GM12878 (cell line): ENCODE measurements around the gene CLIC6. TPM values are rescaled to one million over a fixed set of nuclear protein-coding genes. Genes with fewer than 3 reads are reported as not detected.

Experiments
- BRCA1 ChIP-seq: IDR thresholded peaks from 2 replicates; pipeline ENCODE4 v1.6.1; 2011; ENCODE audit warnings: low read depth, low read length, improper control_type of control experiment
- CHD1 ChIP-seq: IDR thresholded peaks from 2 replicates; pipeline ENCODE4 v1.6.1; 2012; ENCODE audit warnings: low read depth, low read length, improper control_type of control experiment
- DPF2 ChIP-seq: fragments of 450-650 bp; IDR thresholded peaks from 2 replicates; pipeline ENCODE4 v1.6.1; 2017; ENCODE audit warnings: mild to moderate bottlenecking
- EGR1 ChIP-seq, 2 experiments: IDR thresholded peaks; 1 replicate in 1 of 2; 2 replicates in 1 of 2; pipeline ENCODE4 v1.6.1; 2011 to 2012; ENCODE audit warnings: low read depth in 2 of 2, low read length in 2 of 2, borderline replicate concordance in 1 of 2, mild to moderate bottlenecking in 1 of 2, moderate library complexity in 1 of 2
- IRF3 ChIP-seq: fragments of 450-650 bp; IDR thresholded peaks from 2 replicates; pipeline ENCODE4 v1.6.1; 2014; ENCODE audit warnings: mild to moderate bottlenecking
- KAT2A ChIP-seq: conservative IDR thresholded peaks from 2 replicates; pipeline ENCODE4 v1.6.1; 2011; ENCODE audit warnings: low read depth, low read length; ENCODE audit not compliant: control insufficient read depth
- MYB ChIP-seq: fragments of 150-350 bp; IDR thresholded peaks from 2 replicates; pipeline ENCODE4 v1.6.1; 2014; ENCODE audit warnings: mild to moderate bottlenecking, low read depth, low read length, borderline replicate concordance
- PAX5 ChIP-seq: IDR thresholded peaks from 2 replicates; pipeline ENCODE4 v1.6.1; 2011; ENCODE audit warnings: low read depth, low read length, borderline replicate concordance
- PML ChIP-seq: IDR thresholded peaks from 2 replicates; pipeline ENCODE4 v1.6.1; 2012; ENCODE audit warnings: low read length, inconsistent platforms
- POLR2A ChIP-seq: IDR thresholded peaks from 2 replicates; pipeline ENCODE4 v1.6.1; 2011; ENCODE audit warnings: low read depth, mild to moderate bottlenecking, low read length
- POLR2AphosphoS5 ChIP-seq: IDR thresholded peaks from 2 replicates; pipeline ENCODE4 v1.6.1; 2011; ENCODE audit warnings: mild to moderate bottlenecking, low read length, inconsistent platforms
- RB1 ChIP-seq: fragments of 450-650 bp; formaldehyde crosslinking; IDR thresholded peaks from 2 replicates; pipeline ENCODE4 v1.6.1; 2017; ENCODE audit warnings: mild to moderate bottlenecking, borderline replicate concordance
- RBBP5 ChIP-seq: fragments of 200-600 bp; sonication (generic); conservative IDR thresholded peaks from 2 replicates; pipeline ENCODE4 v1.6.1; 2016
- SIN3A ChIP-seq: IDR thresholded peaks from 2 replicates; pipeline ENCODE4 v1.6.1; 2012; ENCODE audit warnings: low read depth, low read length, improper control_type of control experiment
- SIX5 ChIP-seq: IDR thresholded peaks from 2 replicates; pipeline ENCODE4 v1.6.1; 2011; ENCODE audit warnings: mild to moderate bottlenecking, low read depth, low read length, moderate library complexity; ENCODE audit not compliant: severe bottlenecking
- SMAD5 ChIP-seq: IDR thresholded peaks from 2 replicates; pipeline ENCODE4 v1.6.1; 2016; ENCODE audit warnings: antibody characterized with exemption, low read depth
- SPI1 ChIP-seq: IDR thresholded peaks from 2 replicates; pipeline ENCODE4 v1.6.1; 2011; ENCODE audit warnings: low read depth, mild to moderate bottlenecking, low read length, moderate library complexity, borderline replicate concordance; ENCODE audit not compliant: insufficient read depth
- SREBF2 ChIP-seq: IDR thresholded peaks from 2 replicates; pipeline ENCODE4 v1.6.1; 2012; ENCODE audit warnings: mild to moderate bottlenecking, low read length
- WRNIP1 ChIP-seq: IDR thresholded peaks from 2 replicates; pipeline ENCODE4 v1.6.1; 2011; ENCODE audit warnings: low read depth, low read length, improper control_type of control experiment, borderline replicate concordance
- ZNF207 ChIP-seq: fragments of 450-650 bp; IDR thresholded peaks from 2 replicates; pipeline ENCODE4 v1.6.1; 2014; ENCODE audit warnings: antibody characterized with exemption, mild to moderate bottlenecking, borderline replicate concordance
- ZNF622 ChIP-seq: fragments of 450-650 bp; IDR thresholded peaks from 2 replicates; pipeline ENCODE4 v1.6.1; 2017; ENCODE audit warnings: mild to moderate bottlenecking, inconsistent platforms
- polyA plus RNA-seq, 11 experiments: library from polyadenylated mRNA; depleted of rRNA in 4 of 11; unstranded in 6 of 11; stranded (reverse) in 5 of 11; fragments of >200 nt; fragmentation: Nextera tagmentation in 4 of 11; fragmentation: Illumina TruSeq in 1 of 11; extraction: Ambion mirVana in 4 of 11; extraction: Trizol in 1 of 11; gene quantifications; 1 replicate in 1 of 11; 2 replicates in 10 of 11; pipeline versions ENCODE4 v1.2.1 to v1.2.3, GENCODE V29; 2011 to 2016; ENCODE audit warnings: inconsistent platforms in 2 of 11, missing spikeins in 2 of 11, low read depth in 1 of 11
- total RNA-seq, 4 experiments: library from RNA; depleted of rRNA in 3 of 4; stranded (reverse); fragments of >200 nt in 3 of 4; fragmentation: Illumina TruSeq in 1 of 4; extraction: Trizol in 1 of 4; gene quantifications; 2 replicates each; pipeline versions ENCODE4 v1.2.1 to v1.2.3, GENCODE V29; 2013 to 2021
- TF ChIP-seq, protein P1 (sequence below): fragments of 150-350 bp; IDR thresholded peaks from 2 replicates; pipeline ENCODE4 v1.6.1; 2014; ENCODE audit warnings: mild to moderate bottlenecking, low read depth, low read length
- TF ChIP-seq, protein P2 (sequence below): fragments of 450-650 bp; IDR thresholded peaks from 2 replicates; pipeline ENCODE4 v1.6.1; 2016; ENCODE audit warnings: mild to moderate bottlenecking, moderate library complexity, borderline replicate concordance

CLIC6 gene
- total and polyA plus RNA-seq, 10 of the 15 experiments (the other 5 are each of a cell fraction or from before 2014, with no cell fraction given) = 5.7 to 34.1 (median 11.2) TPM

DNA sequence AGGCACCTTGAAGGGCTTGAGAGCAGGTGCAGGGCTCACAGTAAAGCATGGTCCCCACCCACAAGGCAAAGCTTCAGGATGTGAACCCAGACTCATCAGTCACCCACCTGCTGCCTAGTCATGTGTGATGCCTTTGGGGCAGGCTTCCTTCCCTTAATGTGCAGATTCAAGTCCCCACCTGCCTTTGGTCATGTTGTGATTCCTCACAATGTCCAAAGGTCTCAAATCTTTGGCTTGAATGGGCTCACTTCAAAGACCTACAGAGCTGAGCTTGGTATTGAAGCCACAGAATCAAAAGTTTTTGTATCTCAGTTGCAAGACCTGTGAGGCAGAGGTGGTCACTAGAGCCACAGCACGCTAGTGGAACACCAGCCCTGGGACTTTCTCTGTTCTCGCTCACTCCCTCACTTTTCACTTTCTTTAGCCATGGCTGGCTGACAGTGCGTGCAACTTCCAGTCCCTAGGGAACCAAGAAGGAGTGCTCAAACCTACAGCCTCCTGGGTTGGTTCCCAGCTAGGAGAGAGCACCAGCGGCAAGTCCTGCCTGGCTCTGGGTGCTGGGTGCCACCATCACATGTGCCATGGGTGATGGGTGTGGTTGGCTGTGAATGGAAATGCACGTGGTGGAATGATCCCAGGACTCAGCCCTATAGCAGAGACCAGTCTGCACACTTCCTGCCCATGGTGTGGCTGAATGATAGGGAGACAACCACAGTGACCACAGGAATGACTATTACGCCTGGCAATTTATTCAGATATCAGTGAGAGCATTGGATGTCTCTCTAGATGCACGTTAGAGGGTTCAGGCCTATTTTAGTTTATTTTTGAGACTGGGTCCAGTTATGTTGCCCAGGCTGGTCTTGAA, 26.4 kb upstream of the CLIC6 start (continued):
- TF ChIP-seq, protein P1, sequence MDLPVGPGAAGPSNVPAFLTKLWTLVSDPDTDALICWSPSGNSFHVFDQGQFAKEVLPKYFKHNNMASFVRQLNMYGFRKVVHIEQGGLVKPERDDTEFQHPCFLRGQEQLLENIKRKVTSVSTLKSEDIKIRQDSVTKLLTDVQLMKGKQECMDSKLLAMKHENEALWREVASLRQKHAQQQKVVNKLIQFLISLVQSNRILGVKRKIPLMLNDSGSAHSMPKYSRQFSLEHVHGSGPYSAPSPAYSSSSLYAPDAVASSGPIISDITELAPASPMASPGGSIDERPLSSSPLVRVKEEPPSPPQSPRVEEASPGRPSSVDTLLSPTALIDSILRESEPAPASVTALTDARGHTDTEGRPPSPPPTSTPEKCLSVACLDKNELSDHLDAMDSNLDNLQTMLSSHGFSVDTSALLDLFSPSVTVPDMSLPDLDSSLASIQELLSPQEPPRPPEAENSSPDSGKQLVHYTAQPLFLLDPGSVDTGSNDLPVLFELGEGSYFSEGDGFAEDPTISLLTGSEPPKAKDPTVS = no peak
- no peak for TF ChIP-seq CHD1
- TF ChIP-seq, protein P2, sequence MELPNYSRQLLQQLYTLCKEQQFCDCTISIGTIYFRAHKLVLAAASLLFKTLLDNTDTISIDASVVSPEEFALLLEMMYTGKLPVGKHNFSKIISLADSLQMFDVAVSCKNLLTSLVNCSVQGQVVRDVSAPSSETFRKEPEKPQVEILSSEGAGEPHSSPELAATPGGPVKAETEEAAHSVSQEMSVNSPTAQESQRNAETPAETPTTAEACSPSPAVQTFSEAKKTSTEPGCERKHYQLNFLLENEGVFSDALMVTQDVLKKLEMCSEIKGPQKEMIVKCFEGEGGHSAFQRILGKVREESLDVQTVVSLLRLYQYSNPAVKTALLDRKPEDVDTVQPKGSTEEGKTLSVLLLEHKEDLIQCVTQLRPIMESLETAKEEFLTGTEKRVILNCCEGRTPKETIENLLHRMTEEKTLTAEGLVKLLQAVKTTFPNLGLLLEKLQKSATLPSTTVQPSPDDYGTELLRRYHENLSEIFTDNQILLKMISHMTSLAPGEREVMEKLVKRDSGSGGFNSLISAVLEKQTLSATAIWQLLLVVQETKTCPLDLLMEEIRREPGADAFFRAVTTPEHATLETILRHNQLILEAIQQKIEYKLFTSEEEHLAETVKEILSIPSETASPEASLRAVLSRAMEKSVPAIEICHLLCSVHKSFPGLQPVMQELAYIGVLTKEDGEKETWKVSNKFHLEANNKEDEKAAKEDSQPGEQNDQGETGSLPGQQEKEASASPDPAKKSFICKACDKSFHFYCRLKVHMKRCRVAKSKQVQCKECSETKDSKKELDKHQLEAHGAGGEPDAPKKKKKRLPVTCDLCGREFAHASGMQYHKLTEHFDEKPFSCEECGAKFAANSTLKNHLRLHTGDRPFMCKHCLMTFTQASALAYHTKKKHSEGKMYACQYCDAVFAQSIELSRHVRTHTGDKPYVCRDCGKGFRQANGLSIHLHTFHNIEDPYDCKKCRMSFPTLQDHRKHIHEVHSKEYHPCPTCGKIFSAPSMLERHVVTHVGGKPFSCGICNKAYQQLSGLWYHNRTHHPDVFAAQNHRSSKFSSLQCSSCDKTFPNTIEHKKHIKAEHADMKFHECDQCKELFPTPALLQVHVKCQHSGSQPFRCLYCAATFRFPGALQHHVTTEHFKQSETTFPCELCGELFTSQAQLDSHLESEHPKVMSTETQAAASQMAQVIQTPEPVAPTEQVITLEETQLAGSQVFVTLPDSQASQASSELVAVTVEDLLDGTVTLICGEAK = no peak
- no peak for TF ChIP-seq SMAD5
- no peak for TF ChIP-seq ZNF622
- peak; percentile 89 for TF ChIP-seq PAX5
- TF ChIP-seq SREBF2 = no peak
- TF ChIP-seq WRNIP1 = 0 out of 2 replicates have a peak, but pooled peaks have one; percentile 41
- no peak; the same call in 1 of the 2 replicates for TF ChIP-seq POLR2A
- no peak for TF ChIP-seq POLR2AphosphoS5
- TF ChIP-seq DPF2 = peak; percentile 61
- no peak for TF ChIP-seq PML
- no peak for TF ChIP-seq EGR1 (IDR thresholded peaks at IDR 0.05; ENCODE audit: borderline replicate concordance in 1 of 2, low read depth in 2 of 2, low read length in 2 of 2)
- TF ChIP-seq SIX5 = no peak
- no peak for TF ChIP-seq ZNF207
- no peak for TF ChIP-seq BRCA1
- TF ChIP-seq KAT2A = no peak
- TF ChIP-seq RB1 = peak; percentile 63; the same call in 1 of the 2 replicates
- no peak for TF ChIP-seq IRF3
- TF ChIP-seq SIN3A = no peak
- TF ChIP-seq SPI1 = no peak
- TF ChIP-seq MYB = no peak
- no peak for TF ChIP-seq RBBP5
